GM12864 (cell line): Measurements from ENCODE around the gene TMEM132E.

Experiments
- DNase-seq: peaks from one replicate; pipeline ENCODE4 v3.0.0-alpha.2; 2011; ENCODE audit warnings: low read depth
- H3K4me3 ChIP-seq: 2 replicates; pipeline ENCODE4 v1.5.1; 2011; ENCODE audit warnings: mild to moderate bottlenecking, low read depth, low read length, control low read depth
- CTCF ChIP-seq: IDR thresholded peaks from 2 replicates; pipeline ENCODE4 v1.5.1; 2011; ENCODE audit warnings: low read depth, mild to moderate bottlenecking, moderate library complexity, low read length, control low read depth, inconsistent platforms; ENCODE audit errors: missing control alignments

Gene TMEM132E

GRCh38 chr17:34586346-34586846, 7.0 kb downstream of the TMEM132E start:
- TF ChIP-seq CTCF, result no peak
- H3K4me3 ChIP-seq, result no peak overlapping the region
- no peak for DNase-seq

GRCh38 chr17:34588266-34588665, 8.9 kb downstream of the TMEM132E start:
- no peak for TF ChIP-seq CTCF
- no peak for DNase-seq
- no peak overlapping the region for H3K4me3 ChIP-seq

- no peak for TF ChIP-seq CTCF
- DNase-seq, result no peak
- no peak overlapping the region for H3K4me3 ChIP-seq
Observed at GRCh38 chr17:34589120-34589965, 10.0 kb downstream of the TMEM132E start.

- DNase-seq, result no peak
- no peak overlapping the region for H3K4me3 ChIP-seq
- no peak for TF ChIP-seq CTCF
Observed at GRCh38 chr17:34592002-34592401, 12.6 kb downstream of the TMEM132E start.

- no peak overlapping the region for H3K4me3 ChIP-seq
- no peak for DNase-seq
- TF ChIP-seq CTCF, result no peak
Observed at GRCh38 chr17:34596920-34597319, 17.5 kb downstream of the TMEM132E start.

- no peak for DNase-seq
- TF ChIP-seq CTCF, result no peak
- H3K4me3 ChIP-seq, result no peak overlapping the region
Observed at GRCh38 chr17:34598161-34598776, 18.9 kb downstream of the TMEM132E start.
